Activated B cell treated with CpG ODN at 0.5 μM for 24 hours (primary cell): Measurements from ENCODE around the gene TMEM43. TPM values are rescaled to one million over a fixed set of nuclear protein-coding genes. Genes with fewer than 3 reads are reported as not detected.
"Not testable (repeated sequence)": the region's sequence is repeated elsewhere in the genome, so short reads cannot be mapped to it uniquely, and the experiment has no call there.

Experiments used
- ATAC-seq: fragments of 200-7000 bp; cut with Tn5 transposase; one replicate; pipeline ENCODE4 v1.10.0; 2021; ENCODE audit warnings: low read depth, mild to moderate bottlenecking, moderate library complexity
- CTCF ChIA-PET: fragments of 350-600 bp; sonication (Branson Sonifier 250); formaldehyde crosslinking; loops from one replicate; lab custom pipeline; 2021; ENCODE audit warnings: antibody characterized with exemption; lab: Charles Lee
- POLR2A ChIA-PET: fragments of 350-600 bp; sonication (Branson Sonifier 250); formaldehyde crosslinking; loops from one replicate; lab custom pipeline; 2021; ENCODE audit warnings: antibody characterized with exemption; lab: Charles Lee
- DNase-seq: peaks from one replicate; pipeline ENCODE4 v3.0.0; 2022
- H3K27ac Mint-ChIP-seq: one replicate; pipeline ENCODE4 v1.8.0; 2020; ENCODE audit warnings: mixed read lengths
- H3K27me3 Mint-ChIP-seq: one replicate; pipeline ENCODE4 v1.8.0; 2021; ENCODE audit warnings: mixed read lengths
- H3K36me3 Mint-ChIP-seq: one replicate; pipeline ENCODE4 v1.8.0; 2021; ENCODE audit warnings: low read depth, mixed read lengths
- H3K4me1 Mint-ChIP-seq: one replicate; pipeline ENCODE4 v1.8.0; 2021; ENCODE audit warnings: mixed read lengths
- H3K4me3 Mint-ChIP-seq: one replicate; pipeline ENCODE4 v1.8.0; 2020; ENCODE audit warnings: mild to moderate bottlenecking, mixed read lengths
- H3K9me3 Mint-ChIP-seq: one replicate; pipeline ENCODE4 v1.8.0; 2020; ENCODE audit warnings: mixed read lengths
- CTCF ChIP-seq: fragments of 200-600 bp; IDR thresholded peaks from one replicate; pipeline ENCODE4 v1.8.0; 2022; ENCODE audit warnings: antibody characterized with exemption, mild to moderate bottlenecking
- intact Hi-C: fragments of 100-400 bp; cut with micrococcal nuclease; formaldehyde crosslinking; loops from one replicate; pipeline ENCODE4 v1.15.1; 2024
- total RNA-seq: library from RNA; stranded (reverse); gene quantifications from 2 replicates; pipeline ENCODE4 v1.2.3, GENCODE V29; 2022

The TMEM43 gene
- total RNA-seq, 1 donor from 2014 or later: 32.3 TPM

- H3K9me3 Mint-ChIP-seq: peaks cover 8% of the 10 kb centered on the region
- POLR2A ChIA-PET: no interaction called here
- H3K36me3 Mint-ChIP-seq: peaks cover under 1% of the 10 kb centered on the region
- DNase-seq (no peak), ATAC-seq (no peak)
- CTCF ChIA-PET: no interaction called here
- no peaks in the 10 kb centered on the region for H3K4me1 Mint-ChIP-seq
- H3K4me3 Mint-ChIP-seq: no peak overlapping the region
- TF ChIP-seq CTCF: no peak
- peaks cover 53% of the 10 kb centered on the region for H3K27me3 Mint-ChIP-seq
- H3K27ac Mint-ChIP-seq: no peak overlapping the region
- intact Hi-C loops: no loop called here
Measured at GRCh38 chr3:14092464-14092863, 32.4 kb upstream of the TMEM43 start.

DNA sequence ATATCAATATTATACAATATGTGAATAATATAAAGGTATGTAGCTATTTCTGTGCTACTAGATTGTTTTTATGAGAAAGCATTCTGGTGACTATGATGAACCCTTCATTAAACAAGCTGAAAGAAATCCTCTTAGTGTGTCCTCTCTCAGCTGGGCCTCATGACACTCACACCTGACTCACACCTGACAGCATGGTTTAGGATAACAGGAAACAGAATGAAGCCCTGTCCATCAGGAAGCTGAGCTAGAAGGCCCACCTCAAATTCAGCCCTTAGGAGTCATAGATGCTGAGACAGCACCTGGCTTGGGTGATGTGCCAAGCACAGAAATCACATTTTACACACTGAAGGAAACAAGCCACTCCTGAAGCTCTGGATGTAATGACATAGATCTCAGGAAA is 31.0 kb upstream of the TMEM43 start:
- Mint-ChIP-seq H3K36me3 (no peaks in the 10 kb centered on the region), H3K27me3 (peaks cover 59% of the 10 kb centered on the region), H3K27ac (no peak overlapping the region), H3K4me1 (no peaks in the 10 kb centered on the region), H3K4me3 (no peak overlapping the region), H3K9me3 (peaks cover 9% of the 10 kb centered on the region)
- ATAC-seq (no peak), DNase-seq (no peak)
- no peak for TF ChIP-seq CTCF
- intact Hi-C loops: no loop called here
- ChIA-PET POLR2A (no interaction called here), CTCF (no interaction called here)

DNA sequence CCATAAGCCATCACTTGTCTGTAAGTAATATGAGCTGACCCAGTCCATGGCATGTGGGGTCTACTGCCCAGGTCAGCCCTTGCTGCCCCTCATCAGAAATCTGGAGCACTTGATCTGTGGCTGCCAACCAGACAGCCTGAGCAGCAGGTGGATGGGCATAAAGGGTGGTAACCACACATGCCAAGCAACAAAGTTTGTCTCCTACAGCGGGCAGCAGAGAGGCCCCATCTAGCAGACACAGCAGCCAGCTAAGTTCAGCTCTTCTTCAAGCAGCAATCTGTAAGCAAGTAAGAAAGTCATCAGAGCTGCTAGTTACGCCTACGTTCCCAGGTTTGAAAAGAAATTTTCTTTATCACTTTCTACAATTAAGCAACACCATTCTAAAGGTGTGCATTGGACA is 28.1 kb upstream of the TMEM43 start:
- POLR2A ChIA-PET: no interaction called here
- intact Hi-C loops: no loop called here
- no peak for TF ChIP-seq CTCF
- no peak overlapping the region for H3K4me3 Mint-ChIP-seq
- CTCF ChIA-PET: no interaction called here
- H3K36me3 Mint-ChIP-seq: no peaks in the 10 kb centered on the region
- H3K4me1 Mint-ChIP-seq: no peaks in the 10 kb centered on the region
- H3K27ac Mint-ChIP-seq: no peak overlapping the region
- DNase-seq (no peak), ATAC-seq (no peak)
- peaks cover 48% of the 10 kb centered on the region for H3K27me3 Mint-ChIP-seq
- peaks cover 9% of the 10 kb centered on the region for H3K9me3 Mint-ChIP-seq

- H3K27me3 Mint-ChIP-seq: peaks cover 48% of the 10 kb centered on the region
- no peak for DNase-seq
- no peak for ATAC-seq
- ChIA-PET POLR2A (no interaction called here), CTCF (no interaction called here)
- H3K4me1 Mint-ChIP-seq: no peaks in the 10 kb centered on the region
- H3K27ac Mint-ChIP-seq: no peak overlapping the region
- no peaks in the 10 kb centered on the region for H3K36me3 Mint-ChIP-seq
- peaks cover 9% of the 10 kb centered on the region for H3K9me3 Mint-ChIP-seq
- no peak overlapping the region for H3K4me3 Mint-ChIP-seq
- no peak for TF ChIP-seq CTCF
- intact Hi-C loops: no loop called here
Measured at GRCh38 chr3:14097616-14098391, 27.0 kb upstream of the TMEM43 start.

DNA sequence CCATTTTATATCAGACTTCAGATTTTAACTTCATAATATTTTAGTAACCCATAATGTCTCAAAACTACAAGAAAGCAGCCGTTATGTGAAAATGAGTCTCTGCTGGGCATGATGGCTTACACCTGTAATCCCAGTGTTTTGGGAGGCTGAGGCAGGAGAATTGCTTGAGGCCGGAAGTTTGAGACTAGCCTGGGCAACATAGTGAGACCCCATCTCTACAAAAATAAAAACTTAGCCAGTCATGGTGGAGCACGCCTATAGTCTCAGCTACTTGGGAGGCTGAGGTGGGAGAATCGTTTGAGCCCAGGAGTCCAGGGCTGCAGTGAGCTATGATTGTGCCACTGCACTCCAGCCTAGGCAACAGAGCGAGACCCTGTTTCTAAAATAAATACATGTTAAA is 15.0 kb upstream of the TMEM43 start:
- POLR2A ChIA-PET, H3K4me3 Mint-ChIP-seq, H3K9me3 Mint-ChIP-seq, H3K27me3 Mint-ChIP-seq, ATAC-seq, intact Hi-C loops, CTCF ChIA-PET, H3K4me1 Mint-ChIP-seq, H3K27ac Mint-ChIP-seq, DNase-seq: not testable (repeated sequence)
- peaks cover 39% of the 10 kb centered on the region for H3K36me3 Mint-ChIP-seq
